HepG2 (cell line): Measurements from ENCODE around the gene C4orf46. TPM values are rescaled to one million over a fixed set of nuclear protein-coding genes. Genes with fewer than 3 reads are reported as not detected.

Experiments
- ATAC-seq: fragments of 200-7000 bp; cut with Tn5 transposase; 3 replicates; pipeline ENCODE4 v1.9.1; 2020; ENCODE audit warnings: mild to moderate bottlenecking, moderate library complexity
- BruUV-seq: library from RNA; stranded (reverse); fragments of 400-500 nt; replicated peaks from 2 replicates; lab custom pipeline; 2021; lab: Mats Ljungman, UMichigan
- CTCF ChIA-PET: fragments of 300-600 bp; formaldehyde crosslinking; extraction: SDS; loops from one replicate; lab custom pipeline; 2021; ENCODE audit warnings: low total read pairs, inconsistent platforms, low intra/inter-chr PET ratio; lab: Yijun Ruan, JAX
- POLR2A ChIA-PET: fragments of 350-600 bp; sonication (Branson Sonifier 250); formaldehyde crosslinking; loops from one replicate; lab custom pipeline; 2020; ENCODE audit warnings: antibody characterized with exemption, inconsistent platforms; lab: Yijun Ruan, JAX
- DNase-seq: peaks from one replicate; pipeline ENCODE4 v3.0.0-alpha.2; 2015; ENCODE audit warnings: low spot score
- FAIRE-seq: peaks from 3 replicates; lab custom pipeline; 2011; peaks lifted over from hg19 to GRCh38; lab: Jason Lieb, UNC
- H2AFZ ChIP-seq: one replicate; pipeline ENCODE4 v1.6.1; 2011; ENCODE audit warnings: low read length, inconsistent platforms
- H3K27ac ChIP-seq: fragments of 300-600 bp; 3 replicates; pipeline ENCODE4 v1.8.0; 2011; ENCODE audit warnings: mixed run types, mild to moderate bottlenecking, mixed read lengths, low read length, inconsistent platforms; ENCODE audit not compliant: insufficient read depth; ENCODE audit errors: extremely low read length
- H3K27me3 ChIP-seq, 2 experiments: fragments of 200-600 bp in 1 of 2; 2 replicates in 1 of 2; 3 replicates in 1 of 2; pipeline versions ENCODE4 v1.6.0 to v1.8.0; 2011; ENCODE audit warnings: low read length in 2 of 2, mild to moderate bottlenecking in 2 of 2, moderate library complexity in 2 of 2, inconsistent platforms in 1 of 2; ENCODE audit not compliant: insufficient read depth in 2 of 2, control insufficient read depth in 1 of 2
- H3K36me3 ChIP-seq, 2 experiments: fragments of 200-600 bp in 1 of 2; replicated peaks in 1 of 2; 2 replicates in 1 of 2; 3 replicates in 1 of 2; pipeline versions ENCODE4 v1.5.1 to v1.8.0; 2011; ENCODE audit warnings: low read length in 2 of 2, inconsistent platforms in 1 of 2; ENCODE audit not compliant: insufficient read depth in 2 of 2, control insufficient read depth in 1 of 2
- H3K4me1 ChIP-seq: 2 replicates; pipeline ENCODE4 v1.5.1; 2012; ENCODE audit warnings: low read length, inconsistent platforms; ENCODE audit not compliant: insufficient read depth
- H3K4me2 ChIP-seq: 2 replicates; pipeline ENCODE4 v1.6.0; 2011; ENCODE audit warnings: low read depth, low read length, inconsistent platforms
- H3K4me3 ChIP-seq, 3 experiments: fragments of 200-600 bp in 1 of 3; sonication (generic), shearing (Covaris generic) in 1 of 3; replicated peaks in 1 of 3; 2 replicates each; pipeline ENCODE4 v1.5.1; 2011 to 2016; ENCODE audit warnings: low read length in 3 of 3, inconsistent platforms in 2 of 3, low read depth in 2 of 3, mild to moderate bottlenecking in 2 of 3, control low read depth in 1 of 3, mixed read lengths in 1 of 3; ENCODE audit not compliant: insufficient read depth in 1 of 3
- H3K79me2 ChIP-seq: one replicate; pipeline ENCODE4 v1.6.1; 2011; ENCODE audit warnings: low read length, inconsistent platforms; ENCODE audit not compliant: insufficient read depth
- H3K9ac ChIP-seq: 2 replicates; pipeline ENCODE4 v1.6.0; 2011; ENCODE audit warnings: mild to moderate bottlenecking, low read depth, low read length, inconsistent platforms; ENCODE audit not compliant: insufficient read depth
- H3K9me3 ChIP-seq: 2 replicates; pipeline ENCODE4 v1.5.1; 2012; ENCODE audit warnings: mild to moderate bottlenecking, low read length
- H4K20me1 ChIP-seq: 2 replicates; pipeline ENCODE4 v1.6.0; 2011; ENCODE audit warnings: inconsistent platforms, mild to moderate bottlenecking, low read length, moderate library complexity; ENCODE audit not compliant: insufficient read depth
- ADNP ChIP-seq: sonication (generic); formaldehyde crosslinking; IDR thresholded peaks from 2 replicates; pipeline ENCODE4 v1.4.0; 2020; ENCODE audit warnings: missing genetic modification reagents
- ARNT2 ChIP-seq: sonication (generic); formaldehyde crosslinking; IDR thresholded peaks from 2 replicates; pipeline ENCODE4 v1.8.0; 2022; ENCODE audit warnings: mild to moderate bottlenecking, low read depth, missing genetic modification reagents, moderate library complexity
- ATF7 ChIP-seq, 2 experiments: fragments of 450-650 bp in 1 of 2; sonication (generic) in 1 of 2; formaldehyde crosslinking in 1 of 2; IDR thresholded peaks; 2 replicates each; pipeline versions ENCODE4 v1.4.0 to v1.6.1; 2016 to 2020; ENCODE audit warnings: antibody characterized with exemption in 1 of 2, mild to moderate bottlenecking in 1 of 2, missing genetic modification reagents in 1 of 2
- KAT8 ChIP-seq: IDR thresholded peaks from 2 replicates; pipeline ENCODE4 v1.6.1; 2016; ENCODE audit warnings: missing genetic modification reagents, missing compliant biosample characterization
- KDM6A ChIP-seq: IDR thresholded peaks from 2 replicates; pipeline ENCODE4 v1.6.1; 2016; ENCODE audit warnings: low read depth
- PAWR ChIP-seq: sonication (generic); formaldehyde crosslinking; IDR thresholded peaks from 2 replicates; pipeline ENCODE4 v1.4.0; 2020; ENCODE audit warnings: missing genetic modification reagents, mild to moderate bottlenecking, borderline replicate concordance
- RAD21 ChIP-seq: fragments of 450-650 bp; formaldehyde crosslinking; IDR thresholded peaks from 2 replicates; pipeline ENCODE4 v1.5.0; 2020; ENCODE audit warnings: mild to moderate bottlenecking
- REL ChIP-seq: sonication (generic); formaldehyde crosslinking; conservative IDR thresholded peaks from 2 replicates; pipeline ENCODE4 v1.8.0; 2022; ENCODE audit warnings: mild to moderate bottlenecking, missing genetic modification reagents, moderate library complexity
- SKIL ChIP-seq: sonication (generic); formaldehyde crosslinking; IDR thresholded peaks from 2 replicates; pipeline ENCODE4 v1.8.0; 2022; ENCODE audit warnings: missing genetic modification reagents, mild to moderate bottlenecking, moderate library complexity, borderline replicate concordance
- SRF ChIP-seq: IDR thresholded peaks from 2 replicates; pipeline ENCODE4 v1.6.1; 2011; ENCODE audit warnings: mild to moderate bottlenecking, low read depth, low read length, moderate library complexity
- TRIM22 ChIP-seq: fragments of 450-650 bp; IDR thresholded peaks from 2 replicates; pipeline ENCODE4 v1.6.1; 2017
- WIZ ChIP-seq: sonication (generic); formaldehyde crosslinking; IDR thresholded peaks from 2 replicates; pipeline ENCODE4 v1.5.1; 2020; ENCODE audit warnings: mild to moderate bottlenecking, missing genetic modification reagents
- ZBTB49 ChIP-seq: sonication (generic); formaldehyde crosslinking; IDR thresholded peaks from 2 replicates; pipeline ENCODE4 v1.4.0; 2020; ENCODE audit warnings: missing genetic modification reagents, borderline replicate concordance
- ZFP37 ChIP-seq: sonication (generic); formaldehyde crosslinking; IDR thresholded peaks from 2 replicates; pipeline ENCODE4 v1.4.0; 2020; ENCODE audit warnings: missing genetic modification reagents, borderline replicate concordance
- ZIK1 ChIP-seq: sonication (generic); formaldehyde crosslinking; IDR thresholded peaks from 2 replicates; pipeline ENCODE4 v1.5.0; 2020; ENCODE audit warnings: mild to moderate bottlenecking, low read depth, missing genetic modification reagents, borderline replicate concordance
- ZKSCAN8 ChIP-seq: IDR thresholded peaks from 2 replicates; pipeline ENCODE4 v1.6.1; 2016; ENCODE audit warnings: borderline replicate concordance, missing genetic modification reagents, missing compliant biosample characterization
- ZNF263 ChIP-seq: sonication (generic); formaldehyde crosslinking; IDR thresholded peaks from 2 replicates; pipeline ENCODE4 v1.4.0; 2020; ENCODE audit warnings: missing genetic modification reagents
- ZNF510 ChIP-seq: sonication (generic); formaldehyde crosslinking; IDR thresholded peaks from 2 replicates; pipeline ENCODE4 v1.4.0; 2020; ENCODE audit warnings: low read depth, mild to moderate bottlenecking, missing genetic modification reagents
- ZNF678 ChIP-seq: sonication (generic); formaldehyde crosslinking; IDR thresholded peaks from 2 replicates; pipeline ENCODE4 v1.4.0; 2020; ENCODE audit warnings: mild to moderate bottlenecking, missing genetic modification reagents
- WGBS: methylation state at CpG from one replicate; pipeline ENCODE4 v1.1.6; 2017; ENCODE audit warnings: low lambda C conversion rate; 5-methylcytosine and 5-hydroxymethylcytosine counted together
- in situ Hi-C: cut with HindIII; loops from 2 replicates; pipeline ENCODE4 v1.10.0; 2017; ENCODE audit warnings: low pct_unique_long_range_greater_than_20kb; ENCODE audit not compliant: extremely low pct_ligation_motif_present
- intact Hi-C: fragments of 100-400 bp; cut with micrococcal nuclease; formaldehyde crosslinking; loops from one replicate; pipeline ENCODE4 v1.10.0; 2022; ENCODE audit not compliant: unreplicated experiment
- polyA plus RNA-seq, 8 experiments: library from polyadenylated mRNA; depleted of rRNA in 3 of 8; stranded (reverse) in 7 of 8; unstranded in 1 of 8; fragments of >200 nt; fragmentation: Illumina TruSeq in 4 of 8; extraction: Trizol in 4 of 8; gene quantifications; 2 replicates each; pipeline versions ENCODE4 v1.2.1 to v1.2.3, GENCODE V29; 2011 to 2016; ENCODE audit warnings: low read depth in 4 of 8, missing spikeins in 1 of 8, mixed read lengths in 1 of 8; ENCODE audit not compliant: insufficient read depth in 1 of 8
- total RNA-seq, 5 experiments: library from RNA; depleted of rRNA; stranded (reverse); fragments of >200 nt; fragmentation: Illumina TruSeq; extraction: Trizol; gene quantifications; 2 replicates each; pipeline ENCODE4 v1.2.3, GENCODE V29; 2016; ENCODE audit warnings: low read depth in 1 of 5

The C4orf46 gene
- total and polyA plus RNA-seq, 2 of the 13 experiments (the other 11 are each of a cell fraction or from before 2014, with no cell fraction given) = 8.5 to 10.4 TPM

GRCh38 chr4:158678767-158679166 is 7.1 kb upstream of the C4orf46 start (continued):
- TF ChIP-seq SKIL (no peak), ADNP (CRISPR knock-in tag) (no peak), ATF7 (IDR thresholded peaks at IDR 0.05) (no peak), ATF7 (CRISPR knock-in tag; IDR thresholded peaks at IDR 0.05) (no peak), ZKSCAN8 (CRISPR knock-in tag) (no peak), ZFP37 (CRISPR knock-in tag) (no peak), ZIK1 (CRISPR knock-in tag) (no peak)

- peaks cover 13% of the 10 kb centered on the region for H3K4me1 ChIP-seq
- no peak overlapping the region for H3K9ac ChIP-seq
- no peak overlapping the region for H3K27ac ChIP-seq
- ATAC-seq = no peak
- DNase-seq = no peak
- intact Hi-C loops (no loop called here), in situ Hi-C loops (no loop called here)
- 74% methylated on average over 5 of the region's 5 CpGs for WGBS
- no peaks in the 10 kb centered on the region for H3K79me2 ChIP-seq
- no peak for FAIRE-seq
- no peaks in the 10 kb centered on the region for H3K9me3 ChIP-seq
- H4K20me1 ChIP-seq = no peaks in the 10 kb centered on the region
- BruUV-seq = no TSS peak
- no peak overlapping the region for H2AFZ ChIP-seq
- H3K4me3 ChIP-seq = no peak overlapping the region
- H3K27me3 ChIP-seq = no peaks in the 10 kb centered on the region
- CTCF ChIA-PET = no interaction called here
- no peaks in the 10 kb centered on the region for H3K36me3 ChIP-seq
- POLR2A ChIA-PET = no interaction called here
- no peak overlapping the region for H3K4me2 ChIP-seq
- TF ChIP-seq ZNF678 (CRISPR knock-in tag) (no peak), ZNF510 (CRISPR knock-in tag) (no peak), WIZ (CRISPR knock-in tag) (no peak), ZNF263 (CRISPR knock-in tag) (no peak), TRIM22 (no peak), KAT8 (CRISPR knock-in tag) (no peak), PAWR (CRISPR knock-in tag) (no peak), ARNT2 (CRISPR knock-in tag) (no peak), ZBTB49 (CRISPR knock-in tag) (no peak), SRF (no peak), REL (CRISPR knock-in tag) (no peak), RAD21 (CRISPR knock-in tag) (no peak), KDM6A (CRISPR knock-in tag) (no peak)
Observed at GRCh38 chr4:158676076-158676475, 4.4 kb upstream of the C4orf46 start.
